ENCODE data around the gene GRM6. TPM values are rescaled to one million over a fixed set of nuclear protein-coding genes. Genes with fewer than 3 reads are reported as not detected.

The GRM6 gene
- not detected in 2 replicates for total RNA-seq

DNA sequence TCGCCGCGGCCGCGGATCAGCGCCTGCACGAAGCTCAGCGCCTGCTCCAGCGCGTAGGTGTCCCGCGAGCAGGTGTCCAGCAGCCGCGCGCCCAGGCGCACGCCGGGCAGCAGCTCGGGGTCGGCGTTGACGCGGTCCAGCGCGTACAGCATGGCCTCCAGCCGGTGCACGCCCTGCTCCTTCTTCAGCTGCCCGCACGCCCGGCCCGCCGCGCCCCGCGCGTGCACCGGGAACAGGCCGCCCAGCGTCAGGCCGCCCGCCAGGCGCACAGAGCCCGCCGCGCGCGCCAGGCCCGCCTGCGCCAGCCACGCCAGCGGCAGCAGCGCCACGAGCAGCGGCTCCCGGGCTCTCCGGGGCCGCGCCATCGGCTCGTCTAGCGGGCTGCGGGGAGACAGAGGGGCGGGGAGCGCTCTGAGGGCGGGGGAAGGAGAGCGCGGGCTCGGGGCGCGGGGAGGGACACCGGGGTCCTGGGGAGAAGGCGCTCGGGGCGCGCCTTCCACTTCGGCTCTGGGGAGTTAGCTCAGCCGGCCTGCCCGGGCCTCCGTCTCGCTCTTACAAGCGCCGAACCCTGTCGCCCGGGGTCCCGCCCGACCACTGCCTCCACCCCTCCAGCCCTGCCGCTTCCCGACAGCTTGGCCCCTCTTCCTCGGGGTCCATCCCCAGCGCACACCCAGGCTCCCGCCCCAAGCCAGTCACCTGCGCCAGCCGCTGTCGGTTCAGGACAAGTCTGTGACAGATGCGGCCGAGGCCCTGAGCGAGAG lies at the start of gene GRM6:
Gene GRM6, minus strand, starts transcription at position 741 of the 761 bp plus-strand sequence. Its CDS starts 376 bp downstream, at position 365.

DNA sequence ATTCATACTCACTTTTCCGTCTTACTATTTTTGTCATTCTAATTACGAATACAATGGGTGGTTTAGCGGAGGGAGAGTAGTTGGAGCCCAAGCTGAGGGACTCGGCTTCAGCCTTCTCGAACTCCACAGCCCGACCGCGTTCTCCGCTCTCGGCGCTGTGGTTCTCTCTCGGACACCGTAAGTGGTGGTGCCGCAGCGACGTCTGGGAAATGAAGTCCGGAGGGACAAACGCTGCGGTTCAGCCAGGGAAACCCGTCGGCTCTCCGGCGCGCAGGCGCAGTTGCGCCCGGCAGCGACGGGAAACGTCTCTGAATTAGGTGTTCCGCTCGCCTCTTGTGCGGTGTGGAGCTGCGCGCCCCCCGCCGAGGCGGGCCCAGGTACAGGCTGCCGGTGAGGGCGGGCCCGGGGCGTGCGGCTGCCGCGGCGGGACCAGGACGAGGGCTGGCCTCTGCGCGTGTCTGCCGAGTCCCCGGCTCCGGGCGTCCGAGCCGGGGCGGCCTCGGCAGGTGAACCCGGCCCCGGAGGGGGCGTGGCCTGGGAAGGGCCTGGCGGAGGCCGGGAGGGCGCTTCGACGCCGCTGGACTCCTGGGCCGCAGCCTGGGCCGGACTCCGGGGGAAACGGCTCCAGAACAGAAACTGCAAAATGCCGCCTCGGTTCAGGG lies 28.5 kb upstream of the GRM6 start, which contains the start of gene ZNF879:
Gene ZNF879, plus strand, starts transcription at position 277 of the 662 bp plus-strand sequence. CDS start 1,201 bp downstream, outside the sequence.

DNA sequence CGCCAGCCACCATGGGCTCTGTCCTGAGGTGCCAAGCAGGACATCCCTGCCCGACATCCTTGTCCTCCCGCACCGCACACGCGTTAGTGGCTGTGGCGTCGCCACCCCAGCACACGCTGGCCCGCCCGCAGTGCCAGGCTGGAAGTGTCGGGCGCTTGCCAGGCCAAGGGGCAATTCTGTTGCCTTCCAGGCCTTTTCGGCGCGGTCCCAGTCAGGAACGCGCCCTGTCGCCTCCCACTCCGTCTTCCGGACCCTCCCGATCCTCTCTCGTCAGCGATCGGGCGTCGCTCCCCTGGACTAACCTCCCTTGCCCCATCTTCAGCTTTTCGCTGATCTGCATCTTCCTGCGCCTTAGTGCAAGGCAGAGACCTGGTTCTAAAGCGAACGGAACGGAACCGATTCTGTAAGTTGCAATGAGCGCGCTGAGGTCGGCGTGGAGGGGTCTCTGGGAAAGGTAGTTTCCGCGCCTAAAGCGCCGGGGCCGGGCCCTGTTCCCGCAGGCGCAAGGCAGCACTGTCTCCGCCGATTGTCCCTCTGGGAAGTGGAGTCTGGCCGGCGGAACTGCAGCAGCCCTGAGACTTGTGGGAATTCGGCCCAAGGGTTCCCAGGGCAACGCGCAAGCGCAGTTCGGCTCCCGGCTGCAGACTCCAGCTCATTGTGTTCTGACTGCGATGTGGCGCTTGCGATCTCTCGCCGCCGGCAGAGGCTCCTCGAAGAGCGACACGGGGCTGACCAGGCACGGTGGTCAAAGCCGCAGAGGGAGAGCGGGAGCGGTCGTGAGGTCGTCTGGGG lies 54.4 kb downstream of the GRM6 start, which contains the start of gene ZNF454:
Gene ZNF454, plus strand, starts transcription at position 630 of the 792 bp plus-strand sequence. CDS start 1,594 bp downstream, outside the sequence.

Other genes starting within 250 kb of the GRM6 start
- gene ZNF354B, start 135.4 kb downstream of the GRM6 start, total RNA-seq: 13.4 and 15.3 TPM in 2 replicates
- 0.22 and 0.27 TPM in 2 replicates for gene ZFP2, start 99.4 kb downstream of the GRM6 start, total RNA-seq
- 0.50 and 1.3 TPM in 2 replicates for gene ZNF454, start 54.1 kb downstream of the GRM6 start, total RNA-seq
- gene ZNF879, start 28.5 kb upstream of the GRM6 start, total RNA-seq: 3.6 and 6.0 TPM in 2 replicates
- gene ZNF354C, start 65.1 kb upstream of the GRM6 start, total RNA-seq: 8.4 and 9.8 TPM in 2 replicates